Measurements from ENCODE around the gene ZRANB3.

ZRANB3 gene

DNA sequence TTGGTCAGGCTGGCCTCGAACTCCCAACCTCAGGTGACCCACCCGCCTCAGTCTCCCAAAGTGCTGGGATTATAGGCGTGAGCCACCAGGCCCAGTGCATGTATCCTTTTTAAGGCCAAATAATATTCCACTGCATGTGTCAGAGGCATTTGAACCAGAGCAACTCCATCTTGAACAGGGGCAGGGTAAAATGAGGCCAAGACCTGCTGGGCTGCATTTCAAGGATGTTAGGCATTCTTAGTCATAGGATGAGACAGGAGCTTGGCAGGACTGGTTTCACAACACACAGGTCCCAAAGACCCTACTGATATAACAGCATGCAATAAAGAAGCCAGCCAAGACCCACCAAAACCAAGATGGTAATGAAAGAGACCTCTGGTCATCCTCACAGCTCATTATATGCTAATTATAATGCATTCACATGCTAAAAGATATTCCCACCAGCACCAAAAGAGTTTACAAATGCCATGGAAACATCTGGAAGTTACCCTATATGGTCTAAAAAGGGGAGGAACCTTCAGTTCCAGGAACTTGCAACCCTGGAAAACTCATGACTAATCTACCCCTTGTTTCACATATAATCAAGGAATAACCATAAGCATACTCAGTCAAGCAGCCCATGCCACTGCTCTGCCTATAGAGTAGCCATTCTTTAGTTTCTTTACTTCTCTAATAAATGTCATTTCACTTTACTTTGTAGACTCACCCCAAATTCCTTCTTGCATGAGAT is 274.3 kb downstream of the ZRANB3 start:
- in situ Hi-C loops (cut with MboI; ENCODE audit: low sequenced_read_pairs): no loop called here

DNA sequence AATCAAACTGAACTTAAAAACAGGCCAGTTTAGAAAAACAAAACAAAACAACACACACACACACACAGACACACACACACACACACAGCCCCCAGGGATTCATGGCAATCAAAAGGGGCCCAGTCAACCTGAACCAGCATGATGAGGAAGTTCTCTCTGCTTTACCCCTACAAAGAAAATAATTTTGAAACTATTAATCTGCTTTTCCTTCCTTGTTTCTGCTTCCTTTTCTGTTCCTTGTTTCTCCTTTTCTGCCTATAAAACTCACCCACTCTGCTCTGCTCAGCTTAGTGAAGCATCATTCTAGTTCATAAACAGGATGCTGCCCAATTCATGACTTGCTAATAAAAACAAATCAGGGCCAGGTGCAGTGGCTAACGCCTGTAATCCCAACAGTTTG is 275.8 kb downstream of the ZRANB3 start:
- in situ Hi-C loops (cut with MboI; ENCODE audit: low sequenced_read_pairs): no loop called here

DNA sequence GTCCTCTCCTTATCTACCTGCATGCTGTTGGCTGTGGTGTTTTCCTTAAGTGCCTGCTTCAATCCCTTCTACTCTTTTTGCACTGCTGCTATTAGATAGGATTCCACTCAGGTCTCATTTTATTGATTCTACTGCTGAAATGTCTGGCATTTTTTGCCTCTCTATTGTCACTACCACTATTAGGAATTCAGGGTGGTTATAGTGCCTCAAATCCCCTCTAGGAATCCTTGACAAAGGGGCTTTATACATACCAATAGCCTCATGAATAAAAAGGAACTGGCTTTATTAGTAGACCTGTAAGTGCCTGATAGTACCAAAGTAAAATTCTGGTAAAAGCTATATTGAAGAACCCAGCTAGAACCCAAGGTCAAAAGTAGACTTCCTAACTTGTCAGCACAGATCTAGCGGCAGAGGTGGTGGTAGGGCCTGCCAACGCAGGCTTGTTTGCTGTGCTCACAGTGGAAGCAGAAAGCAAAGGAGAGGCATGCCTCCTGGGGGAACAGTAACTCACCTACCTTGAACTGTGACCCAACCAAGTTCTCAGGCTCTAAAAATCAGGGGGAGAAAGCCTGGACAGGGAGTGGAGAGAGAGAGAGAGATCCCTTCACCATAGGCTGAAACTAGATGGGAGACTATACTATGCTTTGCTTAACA is 278.1 kb downstream of the ZRANB3 start:
- in situ Hi-C loops (cut with MboI; ENCODE audit: low sequenced_read_pairs): no loop called here

DNA sequence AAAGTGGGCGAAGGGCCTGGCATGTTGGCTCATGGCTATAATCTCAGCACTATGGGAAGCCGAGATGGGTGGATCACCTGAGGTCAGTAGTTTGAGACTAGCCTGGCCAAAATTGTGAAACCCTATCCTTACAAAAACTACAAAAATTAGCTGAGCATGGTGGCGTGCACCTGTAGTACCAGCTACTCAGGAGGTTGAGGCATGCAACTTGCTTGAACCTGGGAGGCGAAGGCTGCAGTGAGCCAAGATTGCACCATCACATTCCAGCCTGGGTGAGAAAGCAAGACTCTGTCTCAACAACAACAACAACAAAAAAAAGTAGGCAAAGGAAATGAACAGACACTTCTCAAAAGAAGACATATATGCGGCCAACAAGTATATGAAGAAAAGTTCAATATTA is 282.4 kb downstream of the ZRANB3 start:
- in situ Hi-C loops (cut with MboI; ENCODE audit: low sequenced_read_pairs): no loop called here

DNA sequence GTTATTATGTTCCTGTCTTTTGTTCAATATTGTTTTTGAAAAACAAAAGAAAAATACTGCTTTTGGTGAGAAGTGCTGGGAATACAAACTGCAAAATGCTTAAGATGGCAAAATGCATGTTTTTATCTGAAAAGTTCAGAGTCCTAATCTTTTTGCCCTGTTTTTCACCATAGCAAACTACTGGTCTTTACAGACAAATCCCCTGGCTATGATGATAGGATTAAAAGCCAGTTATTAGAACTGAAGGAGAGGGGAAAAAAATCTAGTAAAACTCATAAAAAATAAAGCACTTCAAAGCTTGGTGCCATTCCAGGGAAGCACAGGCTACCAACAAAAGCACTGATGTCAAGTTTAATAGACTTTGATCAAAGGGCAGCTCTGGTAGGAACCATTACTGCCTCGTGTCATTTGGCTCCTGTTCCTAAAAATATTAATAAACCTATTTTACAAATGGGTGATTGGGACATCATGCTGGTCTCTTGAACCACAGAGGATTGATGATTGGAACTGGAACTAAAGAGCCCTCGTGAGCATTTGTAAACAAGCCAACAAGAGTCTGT is 284.2 kb downstream of the ZRANB3 start:
- in situ Hi-C loops (cut with MboI; ENCODE audit: low sequenced_read_pairs): no loop called here

DNA sequence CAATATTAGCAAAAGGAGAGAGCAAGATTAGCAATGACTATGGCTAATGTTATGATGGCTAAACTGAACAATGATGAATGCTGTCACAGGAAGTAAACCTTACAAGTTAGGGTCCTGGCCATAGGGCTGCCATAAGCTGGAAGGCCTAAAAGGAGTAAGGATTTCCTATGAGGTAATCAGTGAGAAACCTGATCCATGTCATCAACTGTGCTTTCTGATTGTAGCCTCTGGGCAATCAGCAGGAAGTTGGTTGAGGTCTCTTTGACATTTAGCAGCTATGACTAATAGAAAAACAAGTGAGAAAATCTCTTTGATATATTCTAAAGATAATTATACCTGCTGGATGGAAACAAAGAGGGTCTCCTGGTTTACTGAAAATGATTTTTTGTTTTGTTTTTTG is 285.9 kb downstream of the ZRANB3 start:
- in situ Hi-C loops (cut with MboI; ENCODE audit: low sequenced_read_pairs): no loop called here

DNA sequence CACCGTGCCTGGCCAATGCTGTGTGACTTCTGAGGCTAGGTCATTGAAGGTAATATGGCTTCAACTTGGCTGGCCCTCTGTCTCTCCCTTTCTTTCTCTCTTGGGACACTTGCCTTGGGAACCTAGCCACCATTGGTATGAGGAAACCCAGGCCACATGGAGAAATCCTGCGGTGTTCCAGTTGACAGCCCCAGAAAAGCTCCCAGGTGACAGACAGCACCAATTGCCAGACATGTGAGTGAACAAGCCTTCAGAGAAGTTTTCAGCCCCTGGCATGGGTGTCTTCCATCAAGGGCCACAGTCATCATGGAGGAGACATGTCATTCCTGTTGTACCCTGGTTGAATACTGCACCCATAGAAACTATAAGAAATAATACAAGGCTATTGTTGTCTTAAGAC is 292.4 kb downstream of the ZRANB3 start:
- in situ Hi-C loops (cut with MboI; ENCODE audit: low sequenced_read_pairs): no loop called here

DNA sequence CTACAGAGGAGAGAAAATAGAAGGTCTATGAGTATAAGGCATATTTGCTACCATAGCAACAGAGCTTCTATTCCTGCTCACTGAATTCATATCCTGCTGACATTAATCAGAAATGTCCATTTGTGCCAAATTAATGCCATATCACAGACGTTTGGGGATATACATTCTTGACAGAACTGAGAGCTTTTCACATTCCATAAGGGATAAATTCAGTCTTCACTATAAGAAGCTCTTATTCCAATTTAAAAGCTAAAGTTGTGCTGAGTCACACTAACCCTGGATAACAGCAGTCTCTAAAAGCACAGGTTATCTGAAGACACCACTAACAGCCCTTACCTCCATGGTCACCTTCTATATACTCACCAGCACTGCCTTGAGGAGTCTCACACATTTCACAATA is 300.9 kb downstream of the ZRANB3 start:
- in situ Hi-C loops (cut with MboI; ENCODE audit: low sequenced_read_pairs): no loop called here

DNA sequence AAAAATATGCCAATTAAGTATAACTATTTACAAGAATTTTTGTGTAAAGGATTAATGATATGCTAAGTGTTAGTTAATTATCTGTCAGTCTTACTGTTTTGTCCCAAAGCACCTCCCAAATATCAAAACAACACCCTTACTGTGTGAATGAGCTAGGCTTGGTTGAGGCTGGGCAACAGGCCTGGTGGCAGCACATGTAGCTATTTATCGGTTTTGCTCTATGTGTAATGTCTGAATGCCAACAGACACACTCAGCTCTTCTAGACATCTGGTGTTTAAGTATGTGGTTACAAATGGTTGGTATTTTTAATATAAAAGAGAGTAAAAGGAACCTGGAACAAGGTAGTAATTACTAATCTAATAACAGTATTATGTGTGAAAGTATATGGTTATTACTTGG is 303.6 kb downstream of the ZRANB3 start:
- in situ Hi-C loops (cut with MboI; ENCODE audit: low sequenced_read_pairs): no loop called here

DNA sequence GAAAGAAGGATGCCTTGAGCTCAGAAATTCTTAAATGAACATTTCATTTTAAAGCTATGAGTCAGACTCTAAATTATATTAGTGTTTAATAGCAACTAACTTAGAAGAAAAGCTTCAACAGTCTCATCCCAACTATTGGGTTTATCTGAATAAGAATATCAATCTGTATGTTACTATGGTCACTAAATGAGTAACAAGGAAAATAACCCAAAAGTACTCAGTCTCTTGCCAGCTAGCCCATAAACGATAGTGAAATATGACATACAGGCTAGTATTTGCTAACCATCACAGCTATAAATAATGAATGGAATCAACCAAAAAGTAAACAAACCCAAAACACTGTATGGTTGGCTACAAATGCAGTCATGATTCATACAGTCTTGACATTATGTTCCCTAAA is 304.1 kb downstream of the ZRANB3 start:
- in situ Hi-C loops (cut with MboI; ENCODE audit: low sequenced_read_pairs): no loop called here

DNA sequence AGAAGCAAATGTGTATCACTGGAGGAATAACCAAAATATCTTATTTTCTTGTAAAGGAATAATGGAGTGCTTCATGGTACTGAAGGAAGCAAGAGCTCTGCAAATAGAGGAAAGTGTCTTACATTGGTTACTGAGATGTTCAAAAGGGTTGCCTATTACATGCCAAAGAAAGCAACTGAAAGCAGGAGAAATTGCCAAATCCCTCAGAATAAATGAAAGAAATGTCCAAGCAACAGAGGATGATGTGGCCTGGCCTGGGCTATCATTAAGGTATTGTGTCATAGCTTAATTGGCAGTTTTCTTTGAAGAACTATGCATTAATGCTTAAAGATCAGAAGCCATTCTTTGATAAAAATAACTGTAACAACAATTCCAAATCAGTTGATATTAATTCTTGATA is 305.2 kb downstream of the ZRANB3 start:
- in situ Hi-C loops (cut with MboI; ENCODE audit: low sequenced_read_pairs): no loop called here

DNA sequence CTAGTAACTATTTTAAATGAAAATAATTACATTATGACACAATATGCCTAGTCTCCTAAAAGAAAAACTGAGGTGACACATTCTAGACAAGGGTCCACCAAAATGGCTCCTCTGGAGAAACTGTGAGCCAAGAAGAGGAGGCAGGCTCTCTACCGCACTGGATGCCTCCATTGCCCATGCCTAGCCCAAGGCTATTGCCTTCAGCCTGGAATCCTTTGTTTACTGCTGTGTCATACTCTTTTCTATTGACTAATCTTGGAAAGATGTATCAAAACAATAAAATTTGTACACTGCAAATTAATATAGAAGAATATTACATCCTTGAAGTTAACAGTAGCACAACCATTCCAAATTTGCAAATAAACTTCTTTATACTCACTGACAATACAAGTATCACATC is 311.8 kb downstream of the ZRANB3 start:
- in situ Hi-C loops (cut with MboI; ENCODE audit: low sequenced_read_pairs): no loop called here

DNA sequence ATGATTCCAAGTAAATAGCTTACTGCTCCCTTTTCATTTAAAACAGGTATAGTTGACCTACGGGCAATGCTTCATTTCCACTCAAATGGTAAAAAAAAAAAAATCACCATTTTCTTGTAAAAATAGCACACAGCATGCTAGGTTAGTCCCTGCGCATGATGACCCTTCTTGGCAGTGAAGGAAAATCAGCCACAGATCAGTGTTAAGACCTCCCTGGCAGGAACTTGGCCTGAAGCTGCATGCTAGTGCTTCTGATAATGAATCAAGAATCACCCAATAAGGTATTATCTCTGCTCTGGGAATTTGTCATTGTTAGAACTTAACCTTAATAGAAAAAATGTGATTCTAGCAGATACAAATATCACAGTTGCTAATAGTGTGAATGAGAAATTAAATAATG is 312.6 kb downstream of the ZRANB3 start:
- in situ Hi-C loops (cut with MboI; ENCODE audit: low sequenced_read_pairs): no loop called here

DNA sequence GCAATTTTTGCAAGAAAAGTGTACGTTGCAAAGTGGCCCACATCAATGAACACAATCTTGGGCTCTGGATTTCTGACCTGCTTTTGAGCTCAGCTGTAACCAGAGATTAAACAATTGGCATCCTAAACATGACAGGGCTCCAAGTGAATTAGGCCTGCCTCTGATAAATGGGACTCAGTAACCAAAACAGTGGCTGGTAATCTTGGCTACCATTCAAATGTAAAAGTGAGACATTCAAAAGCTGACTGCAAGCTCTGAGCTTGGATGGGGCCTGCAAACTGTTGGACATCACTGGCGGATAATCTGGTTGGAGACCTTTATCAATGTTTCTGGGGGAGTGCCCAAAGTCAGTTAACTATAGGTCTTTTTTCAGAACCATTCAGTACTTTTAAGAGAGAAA is 318.3 kb downstream of the ZRANB3 start:
- in situ Hi-C loops (cut with MboI; ENCODE audit: low sequenced_read_pairs): no loop called here

DNA sequence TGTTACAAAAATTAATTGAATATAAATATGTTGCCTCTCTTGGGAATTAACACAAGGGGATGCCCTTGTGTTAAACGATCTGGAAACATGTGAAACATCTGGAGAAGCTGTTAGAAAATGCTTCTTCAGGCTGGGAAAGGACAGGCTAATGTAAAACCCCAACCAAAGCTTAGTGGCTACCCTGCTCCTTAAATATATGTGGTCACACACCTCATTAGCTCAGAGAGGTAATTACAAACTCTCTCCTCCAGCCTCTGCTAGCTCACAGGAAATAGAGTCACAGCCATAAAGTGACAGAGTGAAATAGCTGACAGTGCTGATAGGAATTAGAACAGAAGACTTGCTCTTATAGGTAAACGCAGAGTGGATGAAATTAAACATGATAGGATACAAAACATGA is 323.0 kb downstream of the ZRANB3 start:
- in situ Hi-C loops (cut with MboI; ENCODE audit: low sequenced_read_pairs): no loop called here

DNA sequence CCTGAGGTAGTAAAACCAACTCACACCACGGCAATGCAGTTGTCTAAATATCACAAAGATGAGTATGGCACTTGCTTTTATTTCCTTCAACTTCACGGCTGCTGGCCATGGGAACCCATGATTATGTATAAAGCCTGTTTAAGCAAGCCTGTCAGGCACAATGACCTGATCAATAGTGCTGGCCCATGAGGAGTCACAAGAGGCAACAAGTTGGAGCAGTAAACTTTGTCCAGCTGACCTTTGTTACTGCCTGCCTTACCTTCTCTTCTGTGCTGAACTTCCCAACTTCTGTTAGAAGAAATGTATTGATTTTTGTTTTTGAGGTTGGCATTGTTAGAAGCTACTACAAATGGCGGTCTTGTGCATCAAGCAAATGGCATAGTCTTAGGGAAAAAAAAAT is 327.1 kb downstream of the ZRANB3 start:
- in situ Hi-C loops (cut with MboI; ENCODE audit: low sequenced_read_pairs): no loop called here

DNA sequence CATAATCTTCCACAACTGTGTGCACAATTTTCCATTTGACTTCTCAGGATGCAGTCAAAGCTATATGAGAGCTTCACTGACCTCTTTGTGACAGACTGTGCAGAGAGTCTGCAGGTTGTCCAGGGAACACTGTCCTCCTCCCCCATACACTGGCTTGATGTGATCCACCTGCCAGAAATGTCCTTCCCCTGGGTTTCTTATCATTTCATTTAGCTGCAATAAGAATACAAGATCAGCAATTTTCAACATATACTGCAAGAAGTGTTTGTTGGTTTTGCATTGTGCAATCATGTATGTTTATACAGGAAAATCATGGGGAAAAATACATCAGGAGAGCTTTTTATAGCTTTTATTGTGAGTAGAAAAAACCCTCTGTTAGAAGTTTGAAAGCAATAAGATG is 328.3 kb downstream of the ZRANB3 start:
- in situ Hi-C loops (cut with MboI; ENCODE audit: low sequenced_read_pairs): no loop called here

DNA sequence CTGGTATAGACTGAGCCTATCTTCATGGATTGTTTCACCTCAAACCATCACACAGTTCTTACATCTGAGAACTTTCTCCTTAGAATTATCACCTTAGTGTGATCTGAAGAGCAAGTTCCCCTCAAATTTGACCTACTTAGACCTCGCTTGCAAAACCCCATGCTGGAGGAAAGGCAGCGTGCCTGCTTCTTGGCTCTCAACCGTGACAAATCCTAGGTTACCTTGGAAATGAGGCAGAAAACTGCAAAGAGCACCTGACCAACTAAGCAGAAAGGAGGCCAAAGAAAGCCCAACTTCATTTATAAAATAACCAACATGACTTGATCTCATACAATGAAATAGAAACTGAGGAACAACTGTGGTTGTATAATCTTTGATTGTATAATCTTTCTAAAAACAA is 332.5 kb downstream of the ZRANB3 start:
- in situ Hi-C loops (cut with MboI; ENCODE audit: low sequenced_read_pairs): no loop called here

DNA sequence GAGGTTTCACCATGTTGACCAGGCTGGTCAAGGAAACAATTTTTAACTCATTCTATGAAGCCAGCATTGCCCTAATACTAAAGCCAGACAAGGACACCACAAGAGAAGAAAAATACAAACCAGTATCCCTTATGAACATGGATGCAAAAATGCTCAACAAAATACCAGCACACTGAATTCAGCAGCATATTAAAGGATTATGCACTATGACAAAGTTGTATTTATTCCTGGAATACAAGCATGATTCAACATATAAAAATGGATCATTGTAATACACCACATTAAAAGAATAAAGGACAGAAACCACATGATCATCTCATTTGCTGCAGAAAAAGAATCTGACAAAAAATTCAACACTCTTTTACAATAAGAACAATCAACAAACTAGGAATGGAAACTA is 340.2 kb downstream of the ZRANB3 start:
- in situ Hi-C loops (cut with MboI; ENCODE audit: low sequenced_read_pairs): no loop called here

DNA sequence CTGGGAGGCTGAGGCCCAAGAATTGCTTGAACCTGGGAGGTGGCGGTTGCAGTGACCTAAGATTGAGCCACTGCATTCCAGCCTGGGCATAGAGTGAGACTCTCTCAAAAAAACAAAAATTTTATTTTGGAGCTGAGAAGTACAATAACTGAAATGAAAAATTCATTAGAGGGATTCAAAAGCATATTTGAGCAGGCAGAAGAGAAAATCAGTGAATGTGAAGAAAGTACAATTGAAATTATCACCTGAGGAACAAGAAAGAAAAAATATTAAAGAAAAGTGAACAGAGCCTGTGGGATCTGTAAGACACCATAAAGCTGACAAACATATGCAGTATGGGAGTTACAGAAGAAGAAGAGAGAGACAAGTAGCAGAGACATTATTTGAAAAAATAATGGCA is 341.9 kb downstream of the ZRANB3 start:
- in situ Hi-C loops (cut with MboI; ENCODE audit: low sequenced_read_pairs): no loop called here

DNA sequence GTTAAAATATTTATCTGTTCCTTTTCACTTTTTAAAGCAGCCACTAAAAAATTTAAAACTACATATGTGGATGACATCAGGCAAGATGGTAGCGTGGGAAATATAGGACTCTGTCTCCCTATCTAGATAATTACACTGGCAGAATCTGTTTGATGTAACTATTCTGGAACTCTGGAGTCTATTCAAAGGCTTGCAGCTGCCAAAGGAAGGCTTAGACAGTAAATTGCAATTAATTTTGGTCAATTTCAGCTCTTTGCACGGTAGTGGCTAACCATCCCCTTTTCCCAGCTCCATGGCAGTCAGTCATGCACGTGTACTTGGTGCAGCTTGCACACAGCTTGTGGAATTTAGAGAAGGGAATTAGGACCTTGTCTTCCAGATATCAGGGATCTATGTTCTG is 343.7 kb downstream of the ZRANB3 start:
- in situ Hi-C loops (cut with MboI; ENCODE audit: low sequenced_read_pairs): no loop called here

DNA sequence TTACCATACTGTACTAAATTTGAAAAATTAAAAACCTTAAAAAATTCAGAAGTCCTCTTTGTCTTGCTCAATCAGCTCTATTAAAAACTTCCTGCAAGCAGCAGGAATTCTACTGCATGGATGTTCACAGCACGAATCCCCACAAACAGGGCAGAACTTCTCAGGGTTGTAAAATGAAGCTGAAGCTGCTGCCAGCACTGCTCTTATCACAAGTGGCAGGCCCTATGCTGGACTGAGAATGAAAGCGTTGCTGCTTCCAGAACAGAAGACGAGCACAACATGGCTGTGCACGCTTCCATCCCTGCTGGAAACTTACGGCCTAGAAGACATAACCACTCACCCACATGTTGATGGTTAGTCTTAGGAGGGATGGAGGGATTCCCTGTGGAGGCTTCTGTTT is 345.0 kb downstream of the ZRANB3 start:
- in situ Hi-C loops (cut with MboI; ENCODE audit: low sequenced_read_pairs): no loop called here

DNA sequence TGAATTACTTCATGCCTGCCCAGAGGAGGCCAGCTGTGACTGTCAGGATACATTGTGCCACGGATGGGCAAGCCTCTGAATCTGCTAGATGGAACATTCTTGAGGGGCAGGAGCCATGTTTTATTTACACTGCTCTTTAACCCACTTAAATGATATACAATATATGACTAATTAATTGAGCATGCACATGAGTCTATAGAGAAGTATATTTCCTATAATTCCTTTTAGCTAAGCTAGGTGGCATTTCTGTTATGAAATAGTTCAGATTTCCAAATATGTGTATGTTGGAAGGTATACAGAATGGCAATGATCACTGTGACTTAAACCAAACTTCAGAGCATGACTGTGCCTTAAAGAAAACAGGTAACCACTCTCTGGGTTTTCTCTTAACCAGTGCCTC is 347.2 kb downstream of the ZRANB3 start:
- in situ Hi-C loops (cut with MboI; ENCODE audit: low sequenced_read_pairs): no loop called here
